HG03039 (cell line): Measurements from ENCODE around the gene DNAJC7.
"Not testable (repeated sequence)": the region's sequence is repeated elsewhere in the genome, so short reads cannot be mapped to it uniquely, and the experiment has no call there.

Experiments used
- ATAC-seq: cut with Tn5 transposase; IDR thresholded peaks from one replicate; pipeline ENCODE4 v1.9.1; 2021; ENCODE audit warnings: mild to moderate bottlenecking, moderate library complexity; ENCODE audit not compliant: unreplicated experiment

Gene DNAJC7

DNA sequence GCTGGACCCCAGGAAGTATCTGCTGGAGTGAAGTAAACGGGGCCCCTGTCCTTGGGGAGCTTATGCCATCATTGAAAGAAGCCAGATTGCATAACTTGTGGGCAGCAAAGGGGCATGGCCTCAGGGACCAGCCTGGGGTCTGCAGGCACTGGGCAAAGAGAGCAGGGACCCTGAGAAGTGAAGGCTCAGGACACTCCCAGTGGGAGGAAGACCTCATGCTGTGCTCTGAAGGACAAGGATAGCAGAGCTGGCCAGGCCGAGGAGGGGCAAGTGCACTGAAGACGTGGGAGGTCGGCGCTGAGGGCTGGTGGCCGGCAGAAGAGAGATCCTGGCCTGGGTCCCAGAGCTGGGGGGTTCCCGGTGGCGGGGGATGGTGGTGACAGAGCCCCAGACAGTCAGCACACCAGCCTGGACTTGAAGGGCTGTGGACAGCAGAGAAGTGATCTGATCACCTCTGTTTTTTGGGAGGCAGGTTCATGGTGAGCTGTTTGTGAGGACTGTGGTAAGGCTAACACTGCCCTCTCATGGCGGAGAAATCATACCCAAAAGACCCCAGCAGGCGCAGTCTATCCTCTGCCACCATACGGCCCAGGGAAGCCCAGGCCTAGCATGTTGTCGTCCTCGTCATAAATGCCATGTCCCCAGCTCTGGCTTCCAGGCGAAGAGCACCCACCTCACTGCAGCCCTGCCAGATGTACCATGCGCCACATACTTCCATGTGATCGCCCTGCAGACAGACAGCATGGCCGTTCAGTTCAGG lies 57.7 kb downstream of the DNAJC7 start:
- ATAC-seq = no peak

DNA sequence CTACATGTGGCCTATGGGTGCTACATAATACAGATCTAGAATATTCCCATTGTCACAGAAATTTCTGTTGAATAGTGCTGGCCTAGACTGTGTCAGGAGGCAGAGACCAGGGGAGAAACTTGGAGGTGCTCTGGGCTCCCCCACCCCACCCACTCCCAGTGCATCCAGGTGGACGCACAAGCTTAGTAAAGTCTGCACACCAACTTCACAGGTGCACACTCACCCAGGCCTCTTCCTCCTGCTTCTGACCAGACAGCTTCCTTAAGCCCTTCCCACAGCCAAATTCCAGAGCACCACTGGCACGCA lies 58.3 kb downstream of the DNAJC7 start:
- ATAC-seq = no peak

DNA sequence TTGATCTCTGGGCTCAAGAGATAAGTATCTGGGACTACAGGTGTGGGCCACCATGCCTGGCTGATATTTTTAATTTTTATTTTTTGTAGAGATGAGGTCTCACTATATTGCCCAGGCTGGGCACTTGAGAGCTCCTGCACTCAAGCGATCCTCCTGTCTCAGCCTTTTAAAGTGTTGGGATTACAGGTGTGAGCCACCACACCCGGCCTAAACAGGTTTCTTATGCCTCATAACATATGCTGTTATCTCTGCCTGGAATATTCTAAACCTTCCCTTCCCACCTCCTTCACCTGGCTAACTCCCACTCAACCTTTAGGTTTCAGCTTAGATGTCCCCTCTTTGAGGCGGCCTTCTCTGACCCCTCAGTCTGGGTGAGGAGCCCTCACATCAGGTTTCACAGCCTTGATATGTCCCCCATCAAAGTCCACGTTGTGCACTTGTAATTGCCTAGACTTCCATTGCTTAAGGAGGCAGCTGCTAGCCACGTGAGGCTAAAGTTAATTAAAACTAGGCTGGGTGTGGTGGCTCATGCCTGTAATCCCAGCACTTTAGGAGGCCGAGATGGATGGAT lies 59.3 kb downstream of the DNAJC7 start:
- ATAC-seq = no peak

DNA sequence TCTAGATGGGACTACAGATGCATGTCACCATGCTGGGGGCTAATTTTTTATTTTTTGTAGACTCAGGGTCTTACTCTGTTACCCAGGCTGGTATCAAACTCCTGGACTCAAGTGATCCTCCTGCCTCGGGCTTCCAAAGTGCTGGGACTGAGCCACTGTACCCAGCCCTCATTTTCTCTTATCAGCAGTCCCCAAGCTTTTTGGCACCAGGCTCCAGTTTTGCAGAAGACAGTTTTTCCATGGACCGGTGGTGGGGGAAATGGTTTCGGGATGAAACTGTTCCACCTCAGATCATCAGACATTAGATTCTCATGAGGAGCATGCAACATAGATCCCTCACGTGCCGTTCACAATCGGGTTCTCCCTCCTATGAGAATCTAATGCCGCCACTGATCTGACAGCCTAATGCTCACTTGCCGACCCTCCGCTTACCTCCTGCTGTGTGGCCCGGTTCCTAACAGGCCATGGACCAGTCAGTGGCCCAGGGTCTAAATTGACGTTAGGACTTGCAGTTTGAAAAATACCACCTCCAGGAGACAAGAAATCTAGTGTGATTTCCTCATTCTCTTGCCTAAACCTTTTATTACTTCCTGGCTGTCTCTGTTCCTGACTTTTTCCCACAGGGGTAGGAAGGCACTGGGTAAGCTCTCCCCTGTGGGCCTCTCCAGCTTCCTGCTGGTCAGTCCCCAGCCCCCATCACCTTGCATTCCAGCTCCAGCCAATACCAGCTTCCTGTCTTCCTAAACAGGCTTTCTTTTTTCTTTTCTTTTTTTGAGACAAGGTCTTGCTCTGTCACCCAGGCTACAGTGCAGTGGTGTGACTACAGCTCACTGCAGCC lies 60.0 kb downstream of the DNAJC7 start:
- no peak for ATAC-seq

DNA sequence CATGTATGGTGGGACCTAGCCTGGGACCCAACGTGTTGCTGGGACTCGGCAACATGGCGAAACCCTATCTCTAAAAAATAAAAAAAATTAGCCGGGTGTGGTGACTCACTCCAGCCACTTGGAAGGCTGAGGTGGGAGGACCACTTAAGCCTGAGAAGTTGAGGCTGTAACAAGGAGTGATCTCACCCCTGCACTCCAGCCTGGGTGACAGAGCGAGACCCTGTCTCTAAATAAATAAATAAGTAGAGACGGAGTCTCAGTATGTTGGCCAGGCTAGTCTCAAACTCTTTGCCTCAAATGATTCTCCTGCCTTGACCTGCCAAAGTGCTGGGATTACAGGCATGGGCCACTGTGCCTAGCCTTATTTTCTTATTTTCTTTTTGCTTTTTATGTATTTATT lies 60.7 kb downstream of the DNAJC7 start:
- ATAC-seq = no peak

DNA sequence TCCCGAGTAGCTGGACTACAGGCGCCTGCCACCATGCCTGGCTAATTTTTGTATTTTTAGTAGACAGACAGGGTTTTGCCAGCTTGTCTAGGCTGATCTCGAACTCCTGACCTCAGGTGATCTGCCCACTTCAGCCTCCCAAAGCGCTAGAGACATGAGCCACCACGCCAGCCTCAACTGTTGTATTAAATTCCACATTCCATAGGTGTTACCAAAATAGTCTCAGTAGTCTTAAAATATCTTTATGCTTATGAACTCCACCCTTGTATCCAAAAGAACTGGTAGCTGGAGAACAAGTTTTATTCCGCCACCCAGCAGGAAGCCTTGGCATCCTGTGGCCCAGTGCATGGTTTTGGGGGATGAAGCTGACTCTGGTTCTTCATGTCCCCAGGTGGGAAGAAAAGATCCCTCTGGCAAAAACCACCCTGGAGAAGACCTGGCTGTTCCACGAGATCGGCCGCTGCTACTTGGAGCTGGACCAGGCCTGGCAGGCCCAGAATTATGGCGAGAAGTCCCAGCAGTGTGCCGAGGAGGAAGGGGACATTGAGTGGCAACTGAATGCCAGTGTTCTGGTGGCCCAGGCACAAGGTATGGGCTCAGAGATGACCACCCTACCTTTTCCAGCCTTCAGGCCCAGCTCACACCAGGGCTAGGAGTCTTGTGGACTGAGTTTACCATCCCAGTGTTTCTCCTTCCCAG lies 68.3 kb downstream of the DNAJC7 start:
- ATAC-seq = no peak

DNA sequence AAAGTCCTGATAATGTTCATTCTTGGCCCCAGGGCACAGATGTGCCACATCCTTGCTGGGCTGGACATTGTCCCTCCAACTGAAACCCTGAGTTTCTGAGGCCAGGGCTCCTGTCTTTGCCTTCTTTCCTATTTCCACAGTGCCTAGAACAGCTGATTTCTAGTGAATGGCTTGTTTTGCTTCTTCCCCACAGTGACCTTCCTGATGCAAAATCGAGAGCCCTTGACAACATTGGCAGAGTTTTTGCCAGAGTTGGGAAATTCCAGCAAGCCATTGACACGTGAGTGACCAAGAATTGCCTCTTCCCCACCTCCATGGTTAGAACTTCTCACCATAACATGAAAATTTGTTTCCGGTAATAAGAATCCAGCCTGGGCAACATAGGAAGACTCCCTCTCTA lies 72.3 kb downstream of the DNAJC7 start:
- no peak for ATAC-seq

DNA sequence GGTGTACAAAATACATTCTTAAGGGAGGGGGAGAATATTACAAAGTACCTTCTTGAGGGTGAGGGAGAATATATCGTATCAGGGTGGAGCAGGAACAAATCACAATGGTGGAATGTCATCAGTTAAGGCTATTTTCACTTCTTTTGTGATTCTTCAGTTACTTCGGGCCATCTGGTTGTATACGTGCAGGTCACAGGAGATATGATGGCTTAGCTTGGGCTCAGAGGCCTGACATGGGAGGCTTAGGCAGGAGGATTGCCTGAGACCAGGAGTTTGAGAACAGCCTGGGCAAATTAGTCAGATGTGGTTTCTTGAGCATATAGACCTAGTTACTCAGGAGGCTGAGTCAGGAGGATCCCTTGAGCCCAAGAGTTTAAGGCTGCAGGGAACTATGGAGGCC lies 73.7 kb downstream of the DNAJC7 start:
- ATAC-seq = no peak

DNA sequence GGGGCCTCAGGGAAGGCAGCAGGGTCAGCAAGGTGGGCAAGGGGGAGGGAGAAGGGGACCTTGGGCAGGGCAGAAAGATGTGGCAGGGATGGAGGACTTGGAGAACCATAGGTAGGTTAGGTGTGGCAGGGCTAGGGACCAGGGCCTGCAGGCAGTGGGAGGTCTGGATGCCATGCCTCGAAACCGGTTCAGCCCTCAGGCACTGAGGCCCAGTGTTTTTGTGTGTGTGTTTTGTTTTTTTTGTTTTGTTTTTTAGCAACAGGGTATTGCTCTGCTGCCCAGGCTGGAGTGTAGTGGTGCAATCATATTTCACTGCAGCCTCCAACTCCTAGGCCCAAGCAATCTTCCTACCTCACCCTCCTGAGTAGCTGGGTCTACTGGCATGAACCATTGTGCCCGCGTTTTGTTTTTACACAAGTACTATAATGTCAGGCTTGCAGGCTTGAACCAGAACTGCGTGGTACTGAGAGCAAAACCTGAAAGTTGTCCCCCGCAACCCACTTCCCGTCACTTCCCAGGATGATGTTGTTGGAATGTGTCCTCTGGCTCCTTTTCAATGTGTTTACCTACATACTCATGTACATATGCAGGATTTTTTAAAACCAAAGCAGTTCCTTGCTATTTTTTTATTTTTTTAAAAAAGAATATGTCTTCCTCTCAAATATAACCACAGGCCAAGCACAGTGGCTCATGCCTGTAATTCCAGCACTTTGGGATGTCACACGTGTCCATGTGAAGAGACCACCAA lies 74.4 kb downstream of the DNAJC7 start:
- no peak for ATAC-seq

DNA sequence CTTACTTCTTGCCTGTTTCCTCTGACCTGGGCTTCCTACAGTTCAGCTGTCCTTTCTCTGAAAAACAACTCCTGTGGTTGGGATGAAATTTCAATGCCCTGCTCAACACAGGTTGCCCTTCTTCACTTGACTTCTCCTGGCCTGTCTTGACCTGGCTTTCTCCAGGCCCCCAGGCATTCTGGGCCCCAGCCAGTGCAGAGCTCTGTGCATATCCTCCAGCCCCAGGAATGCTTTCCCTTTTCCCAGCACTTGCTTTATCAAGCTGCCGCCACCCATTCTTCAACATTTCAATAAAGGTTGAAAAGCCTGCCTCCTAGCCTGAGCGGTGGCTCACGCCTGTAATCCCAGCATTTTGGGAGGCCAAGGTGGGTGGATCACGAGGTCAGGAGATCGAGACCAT lies 76.1 kb downstream of the DNAJC7 start:
- no peak for ATAC-seq

DNA sequence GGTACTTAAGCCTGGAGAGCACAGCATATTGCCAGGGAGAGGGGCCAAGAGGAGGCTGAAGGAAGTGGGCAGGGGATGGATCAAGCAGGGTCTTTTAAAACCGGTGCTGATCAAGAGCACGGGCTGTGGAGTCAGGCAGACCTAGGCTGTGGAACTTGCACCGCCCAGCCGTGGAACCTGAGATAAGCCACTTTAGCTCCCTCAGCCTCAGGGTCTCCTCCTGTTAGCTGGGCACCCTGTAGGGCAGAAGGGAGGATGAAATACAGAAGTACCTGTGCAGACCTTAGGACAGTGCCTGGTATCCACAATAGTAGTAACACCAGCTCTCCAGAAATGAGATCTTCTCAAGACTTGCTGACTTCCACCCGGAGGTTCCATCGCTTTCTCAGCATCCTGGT lies 77.5 kb downstream of the DNAJC7 start:
- no peak for ATAC-seq

DNA sequence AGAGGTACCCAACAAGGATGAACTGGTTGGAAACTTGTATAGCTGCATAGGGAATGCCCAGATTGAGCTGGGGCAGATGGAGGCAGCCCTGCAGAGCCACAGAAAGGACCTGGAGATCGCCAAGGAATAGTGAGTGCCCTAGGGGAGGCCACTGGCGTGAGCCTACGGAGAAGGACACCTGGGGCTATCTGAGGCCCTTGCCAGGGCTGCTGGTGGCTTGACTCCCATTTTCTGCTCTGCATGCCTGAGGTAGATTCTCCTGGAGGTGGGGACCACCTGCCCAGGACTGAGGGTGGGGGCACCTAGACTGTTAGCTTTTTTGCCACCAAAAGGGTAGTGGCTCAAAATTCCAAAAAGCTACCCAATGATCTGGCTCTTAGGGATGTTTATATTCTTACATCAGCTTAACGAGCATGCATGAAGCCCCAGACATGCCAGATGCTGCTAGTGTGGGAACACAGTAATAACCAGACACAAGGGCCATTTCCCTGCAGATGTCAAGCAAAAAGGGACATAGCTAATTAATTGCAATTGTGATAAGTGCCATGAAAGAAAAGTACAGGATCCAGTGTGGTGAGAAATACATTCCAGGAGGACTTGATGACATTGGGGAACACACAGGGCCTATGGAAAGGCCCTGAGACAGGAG lies 78.1 kb downstream of the DNAJC7 start:
- ATAC-seq = no peak

DNA sequence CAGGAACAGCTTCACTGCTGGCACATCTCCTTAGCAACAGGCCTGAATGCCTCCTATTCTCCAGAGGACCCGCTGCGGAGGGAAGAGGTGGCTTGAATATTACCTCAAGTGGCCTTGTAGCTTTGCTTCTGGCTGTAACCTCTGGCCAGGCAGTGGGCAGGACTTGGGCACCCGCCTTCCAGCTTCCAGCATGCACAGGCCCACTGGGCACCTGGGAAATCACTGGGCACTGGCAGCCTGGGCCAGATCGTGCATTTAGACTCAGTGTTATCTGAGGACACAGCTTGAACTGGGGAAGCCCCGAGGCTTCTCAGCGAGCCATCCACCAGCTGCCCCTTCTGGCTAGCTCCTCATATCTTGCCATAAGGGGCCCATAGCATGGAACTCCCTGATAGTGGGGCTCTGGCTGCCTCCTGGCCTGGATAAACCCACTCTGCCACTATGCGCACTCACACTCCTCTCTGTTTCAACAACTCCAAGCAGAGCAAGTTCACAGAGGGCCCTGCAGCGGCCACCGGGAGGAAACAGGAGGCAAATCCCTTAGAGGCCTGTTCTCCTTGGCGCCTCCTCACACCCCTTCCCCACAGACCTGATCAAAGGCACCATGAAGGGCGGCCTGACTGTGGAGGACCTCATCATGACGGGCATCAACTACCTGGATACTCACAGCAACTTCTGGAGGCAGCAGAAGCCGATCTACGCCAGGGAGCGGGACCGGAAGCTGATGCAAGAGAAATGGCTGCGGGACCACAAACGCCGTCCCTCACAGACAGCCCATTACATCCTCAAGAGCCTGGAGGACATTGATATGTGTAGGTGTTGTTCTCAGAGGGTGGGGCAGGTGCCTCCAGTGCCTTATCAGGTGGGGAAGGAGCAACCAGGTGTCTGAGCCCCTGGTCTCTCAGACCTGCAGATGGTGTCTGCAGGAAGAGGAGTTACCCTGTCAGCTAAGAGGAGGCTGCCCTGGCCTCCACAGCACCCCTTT lies 79.0 kb downstream of the DNAJC7 start:
- ATAC-seq = no peak

DNA sequence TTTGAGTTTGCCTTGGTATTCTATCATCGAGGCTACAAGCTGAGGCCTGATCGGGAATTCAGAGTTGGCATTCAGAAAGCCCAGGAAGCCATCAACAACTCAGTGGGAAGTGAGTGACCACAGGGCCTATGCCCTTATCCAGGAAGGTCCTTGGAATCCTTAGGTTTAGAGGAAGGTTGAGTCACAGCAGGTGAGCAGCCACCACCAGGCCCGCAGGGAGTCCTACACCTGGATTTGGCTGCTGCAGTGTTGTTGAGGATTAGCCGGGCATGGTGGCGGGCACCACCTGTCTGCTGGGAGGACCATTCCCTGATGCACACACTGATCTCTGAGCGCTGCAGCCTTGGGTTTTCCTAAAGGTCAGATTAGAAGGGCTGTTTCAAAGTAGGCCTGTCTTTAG lies 81.6 kb downstream of the DNAJC7 start:
- ATAC-seq = no peak

DNA sequence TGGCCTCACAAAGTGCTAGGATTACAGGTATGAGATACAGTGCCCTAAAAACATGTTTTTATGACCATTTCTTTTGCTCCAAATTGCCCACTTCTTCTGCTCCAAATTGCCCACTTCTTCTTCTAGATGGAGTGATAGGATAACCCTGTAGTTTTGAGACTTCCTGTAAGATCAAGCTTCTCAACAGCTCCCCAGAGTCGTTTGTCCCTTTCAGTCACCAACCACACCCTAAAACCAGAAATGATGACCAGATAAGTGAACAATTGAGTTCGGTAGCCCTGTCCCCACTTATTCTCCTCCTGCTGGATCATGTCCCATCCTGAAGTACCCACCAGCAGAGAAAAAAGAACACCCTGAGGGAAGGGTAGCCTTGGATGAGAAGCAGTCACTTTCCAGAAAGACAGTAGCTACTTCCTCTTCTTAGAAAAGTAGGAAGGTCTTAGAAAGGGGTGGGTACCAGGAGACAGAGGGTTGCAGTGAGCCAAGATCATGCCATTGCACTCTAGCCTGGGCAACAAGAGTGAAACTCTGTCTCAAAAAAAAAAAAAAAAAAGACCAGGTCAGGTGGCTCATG lies 84.3 kb downstream of the DNAJC7 start:
- no peak for ATAC-seq

DNA sequence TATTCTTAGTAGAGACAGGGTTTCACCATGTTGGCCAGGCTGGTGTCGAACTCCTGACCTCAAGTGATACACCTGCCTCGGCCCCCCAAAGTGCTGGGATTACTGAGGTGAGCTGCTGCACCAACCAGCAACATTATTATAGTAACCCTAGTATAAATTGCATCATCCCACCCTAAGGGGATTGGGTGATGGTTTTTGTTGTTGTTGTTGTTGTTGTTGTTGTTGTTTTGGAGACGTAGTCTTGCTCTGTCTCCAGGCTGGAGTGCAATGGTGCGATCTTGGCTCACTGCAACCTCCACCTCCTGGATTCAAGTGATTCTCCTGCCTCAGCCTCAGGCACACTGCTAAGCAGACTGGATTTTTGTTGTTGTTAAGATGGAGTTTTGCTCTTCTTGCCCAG lies 85.5 kb downstream of the DNAJC7 start:
- ATAC-seq = not testable (repeated sequence)

DNA sequence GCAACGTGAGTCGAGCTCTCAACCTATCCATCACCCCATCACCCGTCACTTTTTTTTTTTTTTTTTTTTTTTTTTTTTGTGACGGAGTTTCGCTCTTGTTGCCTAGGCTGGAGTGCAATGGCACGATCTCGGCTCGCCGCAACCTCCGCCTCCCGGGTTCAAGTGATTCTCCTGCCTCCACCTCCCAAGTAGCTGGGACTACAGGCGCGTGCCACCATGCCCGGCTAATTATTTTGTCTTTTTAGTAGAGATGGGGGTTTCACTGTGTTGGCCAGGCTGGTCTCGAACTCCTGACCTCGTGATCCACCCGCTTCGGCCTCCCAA lies 86.4 kb downstream of the DNAJC7 start:
- peak; percentile 20 for ATAC-seq

DNA sequence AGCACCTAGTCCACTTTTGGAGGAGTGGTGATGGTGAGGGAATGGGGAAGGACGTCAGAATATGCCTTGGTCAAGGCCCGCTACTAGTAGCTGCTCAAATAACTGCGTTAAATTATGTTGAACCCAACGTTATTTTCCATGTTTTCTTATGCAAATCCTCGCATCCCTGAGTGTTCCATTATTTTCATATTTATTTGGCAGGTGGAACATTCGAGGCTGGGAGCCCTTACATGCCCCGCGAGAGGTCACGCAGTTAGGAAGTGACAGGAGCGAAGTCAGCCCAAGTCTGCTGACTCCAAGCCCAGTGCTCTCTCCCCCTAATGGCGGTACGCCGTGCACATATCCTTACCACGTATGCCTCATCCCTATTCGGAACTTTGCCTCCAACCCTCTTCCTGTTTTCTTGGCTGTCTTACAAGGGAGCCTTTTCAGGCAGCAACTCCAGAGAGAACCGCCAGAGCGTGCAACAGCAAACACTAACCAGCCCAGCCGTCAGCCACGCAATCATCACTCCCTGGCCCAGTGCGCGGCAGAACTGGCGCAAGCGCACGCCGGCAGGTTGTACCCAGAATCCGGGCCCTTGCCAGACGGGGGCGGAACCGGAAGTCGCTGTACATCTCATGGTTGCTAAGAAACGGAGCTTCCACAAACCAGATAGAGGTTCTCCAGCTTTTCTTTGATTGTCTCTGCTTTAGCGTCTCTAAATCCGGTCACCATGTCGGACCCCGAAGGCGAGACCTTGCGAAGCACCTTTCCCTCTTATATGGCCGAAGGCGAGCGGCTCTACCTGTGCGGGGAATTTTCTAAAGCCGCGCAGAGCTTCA lies 87.0 kb downstream of the DNAJC7 start, which contains the start of gene ODAD4:
TSS of gene ODAD4 (plus strand) at position 609 of the 824 bp plus-strand sequence. CDS start at position 716, 107 bp downstream.
- peak; percentile 83 for ATAC-seq
